Spleen (tissue), 7 donors: ENCODE results near the gene CDC25B.

Source experiments
- CTCF ChIP-seq, 11 experiments: fragments of 200-600 bp in 7 of 11; fragments of 450-650 bp in 4 of 11; sonication (generic) in 4 of 11; IDR thresholded peaks in 8 of 11; conservative IDR thresholded peaks in 3 of 11; 1 replicate in 7 of 11; 2 replicates in 4 of 11; pipeline versions ENCODE4 v1.4.0 to v1.8.0; 2016 to 2021; ENCODE audit warnings: antibody characterized with exemption in 11 of 11, inconsistent platforms in 4 of 11, mild to moderate bottlenecking in 1 of 11
- POLR2A ChIP-seq, 3 donors: fragments of 450-650 bp; IDR thresholded peaks; one replicate each; pipeline ENCODE4 v1.5.1; 2017; ENCODE audit warnings: antibody characterized with exemption in 3 of 3, mild to moderate bottlenecking in 1 of 3
- donor health status: DM: no; HTN: no; CAD: no; lungs with moderate emphysema.
- donor health status: DM: no; HTN: no; CAD: no.
- donor health status: DM: no; HTN: no; CAD: no.

DNA sequence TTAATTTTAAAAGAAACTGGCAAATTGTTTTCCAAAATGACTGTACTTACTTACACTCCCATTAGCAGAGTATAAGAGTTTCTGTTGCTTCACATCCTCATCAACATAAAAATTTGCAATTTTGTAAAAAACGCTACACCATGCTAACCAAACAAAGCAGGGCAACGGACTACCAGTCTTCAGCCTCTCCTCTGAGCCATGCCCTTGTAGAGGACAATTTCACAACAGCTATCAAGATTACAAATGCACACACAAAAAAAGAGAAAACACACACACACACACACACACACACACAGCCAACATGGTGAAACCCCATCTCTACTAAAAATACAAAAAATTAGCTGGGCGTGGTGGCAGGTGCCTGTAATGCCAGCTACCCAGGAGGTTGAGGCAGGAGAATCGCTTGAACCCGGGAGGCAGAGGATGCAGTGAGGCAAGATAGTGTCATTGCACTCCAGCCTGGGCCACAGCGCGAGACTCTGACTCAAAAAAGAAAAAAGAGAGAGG, 24.5 kb upstream of the CDC25B start:
- no peak for TF ChIP-seq CTCF (IDR thresholded peaks at IDR 0.05 in 8 of 11, conservative IDR thresholded peaks at IDR 0.05 in 3 of 11)
- TF ChIP-seq POLR2A (IDR thresholded peaks at IDR 0.05), result no peak
